HAP-1 (cell line): ENCODE measurements around the gene ABHD12B.

Experiments used
- DNase-seq, 2 experiments: peaks; one replicate each; pipeline ENCODE4 v3.0.0-alpha.2; 2016 to 2020; ENCODE audit warnings: low spot score in 2 of 2
- H3K27me3 ChIP-seq: fragments of 250-450 bp; sonication (Bioruptor Pico); 2 replicates; pipeline ENCODE4 v1.5.1; 2020; ENCODE audit warnings: low read depth, mild to moderate bottlenecking, moderate library complexity
- H3K36me3 ChIP-seq: fragments of 250-450 bp; sonication (Bioruptor Pico); replicated peaks from 2 replicates; pipeline ENCODE4 v1.5.1; 2020; ENCODE audit warnings: mild to moderate bottlenecking
- H3K4me1 ChIP-seq: fragments of 250-450 bp; sonication (Bioruptor Pico); 2 replicates; pipeline ENCODE4 v1.5.1; 2020; ENCODE audit warnings: mild to moderate bottlenecking
- H3K4me3 ChIP-seq: fragments of 250-450 bp; sonication (Bioruptor Pico); 2 replicates; pipeline ENCODE4 v1.5.1; 2020; ENCODE audit warnings: mild to moderate bottlenecking, moderate library complexity
- H3K9me3 ChIP-seq: fragments of 250-450 bp; sonication (Bioruptor Pico); 2 replicates; pipeline ENCODE4 v1.5.1; 2020; ENCODE audit warnings: mild to moderate bottlenecking, moderate library complexity
- in situ Hi-C: fragments of 300-500 bp; cut with MboI; formaldehyde crosslinking; loops from 3 replicates; pipeline ENCODE4 v1.14.3; 2020; ENCODE audit warnings: low sequenced_read_pairs, inconsistent platforms, mixed read lengths

The ABHD12B gene

DNA sequence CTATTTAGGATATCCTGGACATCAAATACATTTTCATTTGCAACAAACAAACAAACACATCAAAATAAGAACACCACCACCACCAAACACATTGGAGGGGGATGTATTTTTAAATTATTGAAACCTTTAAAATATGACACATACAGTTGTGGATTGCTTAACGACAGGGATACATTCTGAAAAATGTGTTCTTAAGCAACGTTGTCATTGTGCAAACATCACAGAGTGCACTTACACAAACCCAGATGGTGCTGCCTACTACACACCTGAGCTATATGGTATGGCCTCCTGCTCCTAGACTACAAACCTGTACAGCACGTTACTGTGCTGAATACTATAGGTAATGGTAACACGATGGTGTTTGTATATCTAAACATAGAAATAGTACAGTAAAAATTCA lies 53.0 kb downstream of the ABHD12B start:
- no peak for DNase-seq
- Histone ChIP-seq H3K36me3 (peaks cover 74% of the 10 kb centered on the region), H3K4me3 (no peak overlapping the region), H3K9me3 (no peaks in the 10 kb centered on the region), H3K4me1 (peaks cover 12% of the 10 kb centered on the region), H3K27me3 (no peaks in the 10 kb centered on the region)
- in situ Hi-C loops: no loop called here

DNA sequence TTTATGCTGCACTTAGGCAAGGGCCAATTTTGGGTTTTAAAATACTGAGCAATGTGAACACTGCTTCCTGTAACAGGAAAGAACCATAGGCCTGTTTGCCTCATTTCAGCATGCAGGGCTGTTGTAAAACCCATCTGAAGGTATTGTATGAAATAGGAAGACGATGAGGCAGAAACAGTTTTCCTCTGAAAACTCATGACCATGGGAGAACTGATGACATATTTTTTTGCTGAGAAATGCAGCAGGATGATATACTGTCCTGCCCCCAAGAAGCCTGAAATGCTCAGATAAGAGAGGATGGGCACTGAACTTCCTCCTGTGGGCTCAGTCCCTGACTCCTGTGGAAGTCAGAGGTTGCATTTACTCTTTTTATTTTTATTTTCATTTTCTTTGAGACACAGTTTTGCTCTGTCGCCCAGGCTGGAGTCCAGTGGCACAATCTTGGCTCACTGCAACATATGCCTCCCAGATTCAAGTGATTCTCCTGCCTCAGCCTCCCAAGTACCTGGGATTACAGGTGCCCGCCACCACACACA lies 55.1 kb downstream of the ABHD12B start:
- in situ Hi-C loops: no loop called here
- Histone ChIP-seq H3K36me3 (peaks cover 78% of the 10 kb centered on the region), H3K9me3 (no peaks in the 10 kb centered on the region), H3K4me1 (no peaks in the 10 kb centered on the region), H3K4me3 (no peak overlapping the region), H3K27me3 (no peaks in the 10 kb centered on the region)
- DNase-seq: no peak

DNA sequence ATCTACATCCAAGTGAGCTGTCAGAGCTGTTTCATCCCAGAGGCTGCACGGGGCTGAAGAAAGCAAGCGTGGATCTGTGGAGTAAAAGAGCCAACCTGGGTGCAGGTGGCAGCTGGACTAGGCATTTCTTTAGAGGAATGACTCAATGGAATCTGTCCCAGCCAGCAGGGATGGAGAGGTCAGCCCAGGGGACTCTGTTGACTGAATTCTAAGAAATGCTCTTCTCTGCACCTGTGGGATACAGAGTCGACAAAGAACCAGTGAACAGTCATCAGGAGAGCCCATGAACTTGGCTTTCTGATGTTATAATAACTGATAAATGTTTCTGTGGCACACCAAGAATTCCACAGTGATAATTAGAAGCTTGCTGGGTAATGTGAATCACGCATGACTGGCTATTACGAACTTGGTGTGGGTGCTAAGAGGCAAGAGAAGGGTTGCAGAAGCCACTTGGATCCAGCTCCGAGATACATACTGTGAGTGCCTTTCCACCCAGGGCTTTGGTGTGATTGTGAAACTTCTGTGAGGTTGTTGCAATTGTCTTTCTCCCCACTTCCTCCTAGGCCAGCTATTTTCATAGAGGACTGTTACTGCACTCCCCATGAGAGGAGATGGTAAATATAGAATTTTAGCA lies 56.3 kb downstream of the ABHD12B start:
- H3K4me3 ChIP-seq: no peak overlapping the region
- no peak for DNase-seq
- no peaks in the 10 kb centered on the region for H3K4me1 ChIP-seq
- no peaks in the 10 kb centered on the region for H3K9me3 ChIP-seq
- peaks cover 81% of the 10 kb centered on the region for H3K36me3 ChIP-seq
- H3K27me3 ChIP-seq: no peaks in the 10 kb centered on the region
- in situ Hi-C loops: no loop called here

DNA sequence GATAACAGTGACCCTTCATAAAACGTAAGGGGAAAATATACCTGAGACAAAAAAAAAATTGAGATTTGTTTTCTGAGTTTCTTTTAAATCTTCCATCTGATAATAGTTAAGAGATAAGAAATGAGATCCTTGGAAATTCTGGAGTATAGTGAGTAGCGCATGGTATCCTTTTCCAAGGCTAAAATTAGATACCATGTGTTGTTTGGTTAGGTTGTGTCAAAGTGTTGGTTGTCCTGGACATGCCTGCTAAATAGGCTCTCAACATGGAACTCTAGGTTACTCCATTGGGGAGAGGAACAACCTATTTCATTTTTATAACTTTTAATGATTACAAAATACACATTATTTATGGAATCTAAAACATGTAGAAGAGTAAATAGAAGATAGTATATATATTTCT lies 57.7 kb downstream of the ABHD12B start:
- DNase-seq: no peak
- in situ Hi-C loops: no loop called here
- no peaks in the 10 kb centered on the region for H3K4me1 ChIP-seq
- no peaks in the 10 kb centered on the region for H3K9me3 ChIP-seq
- peaks cover 80% of the 10 kb centered on the region for H3K36me3 ChIP-seq
- no peak overlapping the region for H3K4me3 ChIP-seq
- H3K27me3 ChIP-seq: no peaks in the 10 kb centered on the region

DNA sequence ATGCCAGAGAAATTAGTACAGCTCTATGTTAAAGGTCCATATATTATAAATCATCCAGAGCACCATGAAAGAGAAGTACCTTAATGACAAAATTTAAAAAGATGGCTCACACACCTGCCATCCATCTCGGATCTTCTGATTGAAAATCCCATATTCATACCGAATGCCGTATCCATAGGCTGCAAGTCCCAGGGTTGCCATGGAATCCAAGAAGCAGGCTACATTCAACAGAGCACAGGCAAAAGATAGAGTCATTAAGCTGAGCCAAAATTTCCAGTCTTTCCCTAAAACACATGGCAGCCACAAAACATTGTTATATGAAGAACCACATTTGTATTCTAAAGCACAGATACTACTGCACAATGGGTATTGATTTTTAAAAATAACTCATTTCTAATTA lies 59.7 kb downstream of the ABHD12B start:
- Histone ChIP-seq H3K36me3 (peaks cover 88% of the 10 kb centered on the region), H3K4me1 (no peaks in the 10 kb centered on the region), H3K27me3 (no peaks in the 10 kb centered on the region), H3K4me3 (no peak overlapping the region), H3K9me3 (no peaks in the 10 kb centered on the region)
- in situ Hi-C loops: no loop called here
- no peak for DNase-seq

DNA sequence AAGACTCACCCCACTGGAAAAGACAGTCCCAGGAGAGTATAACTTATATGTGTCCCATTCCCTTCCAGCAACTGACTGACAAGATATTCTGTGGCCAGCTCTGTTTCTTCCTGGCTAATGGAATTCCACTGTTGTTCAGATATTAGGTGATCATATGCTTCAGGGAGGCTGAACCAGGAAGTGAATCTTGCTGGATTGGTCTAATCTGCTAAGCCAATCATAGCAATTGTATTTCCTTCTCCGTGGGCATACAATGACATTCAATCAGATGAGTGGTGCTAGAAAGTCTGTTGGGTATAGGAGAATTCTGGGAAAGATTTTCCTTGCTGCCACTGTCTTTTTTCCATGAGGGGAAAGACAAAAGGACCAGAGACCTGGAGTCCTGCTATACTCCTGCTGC lies 60.3 kb downstream of the ABHD12B start:
- Histone ChIP-seq H3K9me3 (no peaks in the 10 kb centered on the region), H3K27me3 (no peaks in the 10 kb centered on the region), H3K4me1 (no peaks in the 10 kb centered on the region), H3K4me3 (no peak overlapping the region), H3K36me3 (peaks cover 88% of the 10 kb centered on the region)
- in situ Hi-C loops: no loop called here
- DNase-seq: no peak

DNA sequence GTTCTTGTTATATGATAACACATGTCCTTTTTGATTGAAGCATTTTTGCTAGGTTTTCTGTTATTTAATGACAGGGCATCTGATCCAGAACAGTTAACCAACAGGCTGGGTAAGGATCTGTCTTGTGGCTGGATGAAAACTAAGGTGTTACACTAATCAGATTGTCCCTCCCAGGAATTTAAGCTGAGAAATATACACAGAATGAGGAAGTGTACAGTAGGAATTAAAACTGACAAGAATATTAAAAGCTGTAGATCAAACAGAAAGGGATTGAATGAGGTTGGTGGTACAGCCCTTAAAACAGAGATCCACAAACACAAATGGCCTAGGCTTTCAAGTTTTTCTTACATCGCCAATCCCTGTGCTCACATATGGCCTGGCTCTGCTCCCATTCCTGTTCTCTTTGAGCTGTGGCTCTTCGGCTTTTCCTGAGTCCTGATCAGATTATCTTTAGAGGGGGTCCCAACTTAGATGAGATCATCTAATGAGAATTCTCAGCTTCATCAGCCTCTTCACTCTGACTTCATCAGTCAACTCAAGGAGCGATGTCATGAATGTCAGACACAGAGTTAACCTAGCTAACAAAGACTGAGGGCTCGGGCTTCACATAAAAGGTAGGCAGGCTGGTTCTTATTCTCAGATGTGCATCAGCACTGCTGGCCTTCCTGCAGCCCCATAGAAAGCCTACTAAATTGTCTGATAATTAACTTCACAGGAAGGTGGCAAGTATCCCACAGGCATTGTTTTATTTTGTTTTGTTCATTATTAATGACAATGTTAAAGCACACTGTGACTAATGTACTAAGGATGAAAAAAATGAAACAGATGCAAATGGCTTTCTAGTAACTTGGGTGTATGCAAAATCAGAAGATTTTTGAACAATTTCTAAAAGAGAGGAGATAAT lies 61.0 kb downstream of the ABHD12B start:
- H3K4me3 ChIP-seq: no peak overlapping the region
- no peaks in the 10 kb centered on the region for H3K9me3 ChIP-seq
- H3K27me3 ChIP-seq: no peaks in the 10 kb centered on the region
- no peak for DNase-seq
- in situ Hi-C loops: no loop called here
- H3K36me3 ChIP-seq: peaks cover 88% of the 10 kb centered on the region
- no peaks in the 10 kb centered on the region for H3K4me1 ChIP-seq

DNA sequence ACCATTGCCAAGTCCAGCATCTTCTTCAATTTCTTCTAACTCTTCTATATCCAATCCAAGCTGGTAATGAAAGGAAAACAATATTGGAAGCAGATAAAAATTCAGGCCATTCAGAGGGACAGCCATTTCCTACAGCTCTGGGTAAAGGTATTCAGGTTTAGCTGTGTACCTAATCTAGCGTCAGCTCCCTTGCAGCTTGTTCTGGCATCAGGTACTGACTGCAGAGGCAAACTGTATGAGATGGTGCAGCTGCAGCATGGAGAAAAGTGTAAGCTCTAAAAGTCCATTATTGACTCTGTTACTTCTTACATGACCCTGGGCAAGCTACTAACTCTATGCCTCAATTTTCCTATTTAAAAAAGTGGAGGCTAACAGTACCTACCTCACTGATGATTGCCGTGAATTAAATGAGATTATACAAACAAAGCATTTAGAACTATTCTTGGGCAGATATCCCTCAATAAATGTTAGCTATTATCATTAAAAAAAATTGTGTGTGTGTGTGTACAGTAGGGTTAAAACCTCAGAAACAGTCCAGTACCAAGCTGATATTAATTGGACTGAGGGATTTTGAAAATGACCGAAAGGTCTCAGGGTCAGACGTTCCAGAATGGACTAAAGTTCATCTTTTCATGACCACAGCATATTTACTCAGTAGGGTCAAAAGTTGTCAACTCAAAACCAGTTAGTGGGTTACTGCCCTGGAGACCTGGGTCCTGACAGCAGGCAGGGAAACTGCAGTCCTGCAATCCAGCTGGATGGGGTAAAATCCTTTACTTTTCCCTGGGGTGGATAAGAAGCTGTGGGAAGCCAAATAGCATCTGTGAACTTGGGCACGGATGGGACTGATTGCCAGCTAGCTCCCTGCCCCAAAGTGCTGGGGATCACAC lies 63.5 kb downstream of the ABHD12B start:
- no peak for DNase-seq
- no peaks in the 10 kb centered on the region for H3K27me3 ChIP-seq
- peaks cover 69% of the 10 kb centered on the region for H3K36me3 ChIP-seq
- no peak overlapping the region for H3K4me3 ChIP-seq
- H3K9me3 ChIP-seq: no peaks in the 10 kb centered on the region
- peaks cover 4% of the 10 kb centered on the region; the same call in 1 of the 2 replicates for H3K4me1 ChIP-seq
- in situ Hi-C loops: no loop called here

DNA sequence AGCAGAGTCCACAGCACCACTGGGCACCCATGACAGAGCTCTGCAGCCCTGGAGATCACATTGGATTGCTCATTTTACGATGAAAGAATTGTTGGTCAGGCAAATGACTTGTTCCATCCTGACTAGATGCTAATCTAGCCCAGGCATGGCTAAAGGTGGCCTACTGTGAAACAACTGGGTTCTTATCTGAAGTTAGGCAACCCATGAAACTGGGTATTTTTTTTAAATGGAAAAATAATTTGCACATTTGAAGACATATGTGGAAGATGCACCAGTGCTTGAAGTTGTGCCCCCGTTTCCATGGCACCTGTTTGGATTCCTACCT lies 64.1 kb downstream of the ABHD12B start:
- no peak for DNase-seq
- H3K27me3 ChIP-seq: no peaks in the 10 kb centered on the region
- peaks cover 63% of the 10 kb centered on the region for H3K36me3 ChIP-seq
- in situ Hi-C loops: no loop called here
- no peak overlapping the region for H3K4me3 ChIP-seq
- no peaks in the 10 kb centered on the region for H3K9me3 ChIP-seq
- peaks cover 4% of the 10 kb centered on the region; the same call in 1 of the 2 replicates for H3K4me1 ChIP-seq

DNA sequence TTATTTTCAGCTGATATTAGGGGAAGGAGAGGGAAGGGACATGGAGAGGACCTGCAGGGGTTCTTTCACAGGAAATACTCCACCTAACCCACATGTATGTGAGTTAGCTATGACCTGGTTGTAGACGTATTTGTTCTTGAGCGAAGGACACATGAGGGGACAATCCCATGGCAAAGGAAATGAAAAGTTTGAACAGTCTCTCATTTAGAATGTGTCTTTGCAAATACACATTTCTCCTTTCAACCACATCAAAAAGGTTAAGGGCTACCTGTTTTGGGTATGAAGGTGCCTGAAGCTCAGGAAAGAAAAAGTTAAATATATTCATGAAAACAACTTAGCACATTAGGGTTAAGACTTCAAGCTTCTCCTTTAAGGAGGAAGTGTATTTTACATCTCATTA lies 65.0 kb downstream of the ABHD12B start:
- Histone ChIP-seq H3K27me3 (no peaks in the 10 kb centered on the region), H3K4me3 (no peak overlapping the region), H3K9me3 (no peaks in the 10 kb centered on the region), H3K4me1 (peaks cover 4% of the 10 kb centered on the region; the same call in 1 of the 2 replicates), H3K36me3 (peaks cover 65% of the 10 kb centered on the region)
- in situ Hi-C loops: no loop called here
- DNase-seq: no peak

DNA sequence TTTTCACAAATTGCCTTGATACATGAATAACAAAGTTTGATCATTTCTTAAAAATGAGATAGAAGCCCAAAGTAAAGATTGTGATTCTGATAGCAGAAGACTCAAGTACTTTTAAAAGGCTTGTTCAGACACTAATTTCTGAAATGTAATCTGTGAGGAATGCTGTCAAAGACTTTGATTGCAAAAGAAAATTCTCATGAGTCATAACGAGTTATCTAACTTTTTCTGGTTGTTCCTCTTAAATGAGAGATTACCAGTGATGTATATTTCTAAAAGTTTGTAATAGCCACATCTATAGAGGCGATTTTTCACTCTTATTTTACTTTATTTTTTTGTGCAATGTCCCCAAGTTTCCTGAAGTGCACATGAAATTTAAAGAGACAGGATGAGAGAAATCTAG lies 65.5 kb downstream of the ABHD12B start:
- DNase-seq: no peak
- Histone ChIP-seq H3K4me1 (peaks cover 4% of the 10 kb centered on the region; the same call in 1 of the 2 replicates), H3K36me3 (peaks cover 65% of the 10 kb centered on the region), H3K4me3 (no peak overlapping the region), H3K27me3 (no peaks in the 10 kb centered on the region), H3K9me3 (no peaks in the 10 kb centered on the region)
- in situ Hi-C loops: no loop called here

DNA sequence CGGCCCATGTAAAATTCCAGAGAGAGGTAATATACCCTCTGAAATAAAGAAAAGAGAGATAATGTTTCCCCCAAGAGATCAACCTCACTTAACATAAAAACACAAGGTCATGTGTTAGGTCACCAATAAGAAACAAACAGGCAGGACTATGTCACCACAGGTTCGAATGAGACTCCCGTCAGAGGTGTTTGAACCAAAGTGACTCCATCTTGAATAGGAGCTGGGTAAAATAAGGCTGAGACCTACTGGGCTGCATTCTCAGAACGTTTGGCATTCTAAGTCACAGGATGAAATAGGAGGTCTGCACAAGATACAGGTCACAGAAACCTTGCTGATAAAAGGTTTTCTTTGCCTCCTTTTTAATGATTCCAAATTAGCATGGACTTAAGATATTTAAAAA lies 65.9 kb downstream of the ABHD12B start:
- in situ Hi-C loops: no loop called here
- Histone ChIP-seq H3K4me3 (no peak overlapping the region), H3K27me3 (no peaks in the 10 kb centered on the region), H3K4me1 (peaks cover 7% of the 10 kb centered on the region; the same call in 1 of the 2 replicates), H3K9me3 (no peaks in the 10 kb centered on the region), H3K36me3 (peaks cover 65% of the 10 kb centered on the region)
- DNase-seq: no peak

DNA sequence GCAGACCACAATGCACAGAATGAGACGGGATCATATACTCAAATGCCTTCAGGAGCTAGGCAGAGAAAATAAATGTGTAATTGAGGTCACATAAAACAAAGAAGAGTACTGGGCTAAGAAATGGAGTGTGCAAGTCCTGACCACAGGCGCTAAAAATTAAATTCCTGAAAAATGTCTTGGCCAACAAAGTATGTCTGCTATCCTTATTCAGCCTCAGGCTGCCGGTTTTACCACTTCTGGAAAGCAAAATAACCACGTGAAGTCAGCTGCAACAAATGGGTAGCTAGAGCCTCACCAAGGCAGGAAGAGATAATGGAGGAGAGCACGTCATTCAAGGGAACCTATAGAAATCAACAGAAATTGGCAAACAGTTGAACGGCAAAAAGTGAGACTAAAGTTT lies 69.3 kb downstream of the ABHD12B start:
- Histone ChIP-seq H3K4me3 (no peak overlapping the region), H3K36me3 (peaks cover 37% of the 10 kb centered on the region), H3K9me3 (no peaks in the 10 kb centered on the region), H3K27me3 (no peaks in the 10 kb centered on the region), H3K4me1 (peaks cover 7% of the 10 kb centered on the region)
- in situ Hi-C loops: loop anchor here (10.0 kb wide), 1 partner anchor 304 kb away; the partner anchor contains the start of gene TMX1
- no peak for DNase-seq
